ENCODE results near the gene LIPA.

LIPA gene

DNA sequence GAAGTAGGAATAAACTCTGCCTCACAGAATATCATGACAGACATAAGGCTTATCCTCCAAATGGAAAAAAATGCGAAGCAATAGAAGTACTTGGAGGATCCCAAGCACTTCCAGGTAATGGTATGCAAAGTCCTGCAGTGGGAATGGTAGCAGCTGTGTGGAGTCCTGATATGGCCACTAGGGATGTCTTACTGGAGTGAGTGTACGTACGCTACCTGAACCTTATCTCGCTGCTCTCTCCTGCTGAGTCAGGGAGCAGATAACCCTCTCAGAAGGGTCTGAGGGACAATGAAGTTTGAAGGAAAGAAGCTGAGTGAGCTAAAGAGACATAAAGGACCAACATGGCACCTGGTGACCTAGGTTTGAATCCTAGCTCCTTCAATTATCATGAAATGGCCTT is 86.7 kb downstream of the LIPA start:
- Histone ChIP-seq H3K9me3 (ENCODE audit: control insufficient read depth, insufficient read depth, low read length) (no peaks in the 10 kb centered on the region), H3K27ac (ENCODE audit: low read depth, low read length) (no peak overlapping the region), H3K27me3 (ENCODE audit: control insufficient read depth, insufficient read depth, low read length) (no peaks in the 10 kb centered on the region)

DNA sequence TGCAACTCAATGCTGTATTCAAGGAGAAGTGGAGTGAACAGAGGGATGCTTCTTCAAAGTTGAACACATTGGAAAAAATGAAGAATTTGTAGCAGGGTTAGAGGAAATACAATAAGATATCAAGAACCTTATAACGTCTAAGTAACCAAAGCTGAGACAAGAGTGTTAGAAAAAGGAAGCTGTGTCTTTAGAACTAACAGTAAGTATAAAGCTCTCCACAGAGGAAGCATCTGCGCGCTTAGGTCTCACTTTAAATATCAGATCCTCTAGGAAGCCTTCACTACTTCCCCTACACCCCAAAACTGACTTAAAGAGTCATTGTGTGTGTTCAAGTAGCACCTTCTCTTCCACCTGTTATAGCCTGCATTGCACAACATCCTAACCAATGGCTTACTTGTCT is 87.5 kb downstream of the LIPA start:
- no peak overlapping the region for H3K4me3 ChIP-seq (ENCODE audit: low read depth, low read length)
- H3K4me1 ChIP-seq (ENCODE audit: control insufficient read depth, insufficient read depth, low read length), result no peaks in the 10 kb centered on the region
- H3K27ac ChIP-seq (ENCODE audit: low read depth, low read length), result no peak overlapping the region
- H3K9me3 ChIP-seq (ENCODE audit: control insufficient read depth, insufficient read depth, low read length), result no peaks in the 10 kb centered on the region
- H3K9ac ChIP-seq (ENCODE audit: low read depth, low read length), result no peak overlapping the region
- no peaks in the 10 kb centered on the region for H3K36me3 ChIP-seq (ENCODE audit: control insufficient read depth, insufficient read depth, low read length)
- no peaks in the 10 kb centered on the region for H3K27me3 ChIP-seq (ENCODE audit: control insufficient read depth, insufficient read depth, low read length)

More for the DNA sequence above, 86.7 kb downstream of the LIPA start:
- Histone ChIP-seq H3K4me1 (ENCODE audit: control insufficient read depth, insufficient read depth, low read length) (no peaks in the 10 kb centered on the region), H3K9ac (ENCODE audit: low read depth, low read length) (no peak overlapping the region), H3K4me3 (ENCODE audit: low read depth, low read length) (no peak overlapping the region), H3K36me3 (ENCODE audit: control insufficient read depth, insufficient read depth, low read length) (no peaks in the 10 kb centered on the region)
